Measurements from ENCODE around the gene FIG4. TPM values are rescaled to one million over a fixed set of nuclear protein-coding genes. Genes with fewer than 3 reads are reported as not detected.
A peak's percentile ranks its signal among the peaks of the same experiment; 100 is the strongest.
"Not testable (repeated sequence)": the region's sequence is repeated elsewhere in the genome, so short reads cannot be mapped to it uniquely, and the experiment has no call there.

Gene FIG4
- total RNA-seq, 1 experiment from 2014 or later: 9.4 TPM

GRCh38 chr6:109695468-109695867 lies 4.4 kb downstream of the FIG4 start:
- in situ Hi-C loops (cut with HindIII; ENCODE audit: low pct_unique_long_range_greater_than_20kb, low sequenced_read_pairs): no loop called here
- DNase-seq (ENCODE audit: low read depth): no peak

GRCh38 chr6:109696355-109696754 lies 5.3 kb downstream of the FIG4 start:
- in situ Hi-C loops (cut with HindIII; ENCODE audit: low pct_unique_long_range_greater_than_20kb, low sequenced_read_pairs): no loop called here
- DNase-seq (ENCODE audit: low read depth): no peak

- no peak for DNase-seq (ENCODE audit: low read depth)
- in situ Hi-C loops (cut with HindIII; ENCODE audit: low pct_unique_long_range_greater_than_20kb, low sequenced_read_pairs): loop anchor here (25.0 kb wide), 1 partner anchor 361 kb away; no protein-coding TSS in a partner anchor
Observed at GRCh38 chr6:109701221-109701620, 10.1 kb downstream of the FIG4 start.

GRCh38 chr6:109701774-109702173 lies 10.7 kb downstream of the FIG4 start:
- in situ Hi-C loops (cut with HindIII; ENCODE audit: low pct_unique_long_range_greater_than_20kb, low sequenced_read_pairs): loop anchor here (25.0 kb wide), 1 partner anchor 361 kb away; no protein-coding TSS in a partner anchor

GRCh38 chr6:109702791-109703190 lies 11.7 kb downstream of the FIG4 start:
- in situ Hi-C loops (cut with HindIII; ENCODE audit: low pct_unique_long_range_greater_than_20kb, low sequenced_read_pairs): loop anchor here (25.0 kb wide), 1 partner anchor 360 kb away; no protein-coding TSS in a partner anchor
- DNase-seq (ENCODE audit: low read depth): no peak

More at GRCh38 chr6:109701774-109702173, 10.7 kb downstream of the FIG4 start:
- no peak for DNase-seq (ENCODE audit: low read depth)

GRCh38 chr6:109705258-109705657 lies 14.2 kb downstream of the FIG4 start:
- in situ Hi-C loops (cut with HindIII; ENCODE audit: low pct_unique_long_range_greater_than_20kb, low sequenced_read_pairs): loop anchor here (25.0 kb wide), 1 partner anchor 357 kb away; no protein-coding TSS in a partner anchor
- DNase-seq (ENCODE audit: low read depth): peak; percentile 67

- in situ Hi-C loops (cut with HindIII; ENCODE audit: low pct_unique_long_range_greater_than_20kb, low sequenced_read_pairs): loop anchor here (25.0 kb wide), 1 partner anchor 356 kb away; no protein-coding TSS in a partner anchor
- no peak for DNase-seq (ENCODE audit: low read depth)
Observed at GRCh38 chr6:109706513-109706912, 15.4 kb downstream of the FIG4 start.

- in situ Hi-C loops (cut with HindIII; ENCODE audit: low pct_unique_long_range_greater_than_20kb, low sequenced_read_pairs): loop anchor here (25.0 kb wide), 1 partner anchor 354 kb away; no protein-coding TSS in a partner anchor
- not testable (repeated sequence) for DNase-seq (ENCODE audit: low read depth)
Observed at GRCh38 chr6:109708099-109708498, 17.0 kb downstream of the FIG4 start.

GRCh38 chr6:109713097-109713496 lies 22.0 kb downstream of the FIG4 start:
- DNase-seq (ENCODE audit: low read depth): no peak
- in situ Hi-C loops (cut with HindIII; ENCODE audit: low pct_unique_long_range_greater_than_20kb, low sequenced_read_pairs): loop anchor here (25.0 kb wide), 1 partner anchor 349 kb away; no protein-coding TSS in a partner anchor

- in situ Hi-C loops (cut with HindIII; ENCODE audit: low pct_unique_long_range_greater_than_20kb, low sequenced_read_pairs): loop anchor here (25.0 kb wide), 1 partner anchor 348 kb away; no protein-coding TSS in a partner anchor
- no peak for DNase-seq (ENCODE audit: low read depth)
Observed at GRCh38 chr6:109714166-109714565, 23.1 kb downstream of the FIG4 start.

GRCh38 chr6:109714611-109715010 lies 23.5 kb downstream of the FIG4 start:
- in situ Hi-C loops (cut with HindIII; ENCODE audit: low pct_unique_long_range_greater_than_20kb, low sequenced_read_pairs): loop anchor here (25.0 kb wide), 1 partner anchor 348 kb away; no protein-coding TSS in a partner anchor

GRCh38 chr6:109715616-109716015 lies 24.5 kb downstream of the FIG4 start:
- in situ Hi-C loops (cut with HindIII; ENCODE audit: low pct_unique_long_range_greater_than_20kb, low sequenced_read_pairs): loop anchor here (25.0 kb wide), 1 partner anchor 347 kb away; no protein-coding TSS in a partner anchor
- no peak for DNase-seq (ENCODE audit: low read depth)

More at GRCh38 chr6:109714611-109715010, 23.5 kb downstream of the FIG4 start:
- no peak for DNase-seq (ENCODE audit: low read depth)

- in situ Hi-C loops (cut with HindIII; ENCODE audit: low pct_unique_long_range_greater_than_20kb, low sequenced_read_pairs): loop anchor here (25.0 kb wide), 1 partner anchor 344 kb away; no protein-coding TSS in a partner anchor
- DNase-seq (ENCODE audit: low read depth): no peak
Observed at GRCh38 chr6:109717971-109718370, 26.9 kb downstream of the FIG4 start.

GRCh38 chr6:109718991-109719390 lies 27.9 kb downstream of the FIG4 start:
- no peak for DNase-seq (ENCODE audit: low read depth)
- in situ Hi-C loops (cut with HindIII; ENCODE audit: low pct_unique_long_range_greater_than_20kb, low sequenced_read_pairs): loop anchor here (25.0 kb wide), 1 partner anchor 343 kb away; no protein-coding TSS in a partner anchor

- no peak for DNase-seq (ENCODE audit: low read depth)
- in situ Hi-C loops (cut with HindIII; ENCODE audit: low pct_unique_long_range_greater_than_20kb, low sequenced_read_pairs): loop anchor here (25.0 kb wide), 1 partner anchor 342 kb away; no protein-coding TSS in a partner anchor
Observed at GRCh38 chr6:109720311-109720710, 29.2 kb downstream of the FIG4 start.

- no peak for DNase-seq (ENCODE audit: low read depth)
- in situ Hi-C loops (cut with HindIII; ENCODE audit: low pct_unique_long_range_greater_than_20kb, low sequenced_read_pairs): loop anchor here (25.0 kb wide), 1 partner anchor 340 kb away; no protein-coding TSS in a partner anchor
Observed at GRCh38 chr6:109722011-109722410, 30.9 kb downstream of the FIG4 start.

GRCh38 chr6:109722564-109723254 lies 31.6 kb downstream of the FIG4 start:
- no peak for DNase-seq (ENCODE audit: low read depth)
- in situ Hi-C loops (cut with HindIII; ENCODE audit: low pct_unique_long_range_greater_than_20kb, low sequenced_read_pairs): loop anchor here (25.0 kb wide), 1 partner anchor 340 kb away; no protein-coding TSS in a partner anchor

GRCh38 chr6:109725250-109725649 lies 34.2 kb downstream of the FIG4 start:
- DNase-seq (ENCODE audit: low read depth); in situ Hi-C loops (cut with HindIII; ENCODE audit: low pct_unique_long_range_greater_than_20kb, low sequenced_read_pairs): not testable (repeated sequence)

Measured in Caki2 (cell line).